ENCODE results near the gene TRAPPC4. TPM values are rescaled to one million over a fixed set of nuclear protein-coding genes. Genes with fewer than 3 reads are reported as not detected.
A peak's percentile ranks its signal among the peaks of the same experiment; 100 is the strongest.
"Not testable (repeated sequence)": the region's sequence is repeated elsewhere in the genome, so short reads cannot be mapped to it uniquely, and the experiment has no call there.

Gene TRAPPC4
- total and polyA plus RNA-seq, 2 of the 8 experiments (the other 6 are each of a cell fraction or from before 2014, with no cell fraction given), result 94.3 to 223 TPM

DNA sequence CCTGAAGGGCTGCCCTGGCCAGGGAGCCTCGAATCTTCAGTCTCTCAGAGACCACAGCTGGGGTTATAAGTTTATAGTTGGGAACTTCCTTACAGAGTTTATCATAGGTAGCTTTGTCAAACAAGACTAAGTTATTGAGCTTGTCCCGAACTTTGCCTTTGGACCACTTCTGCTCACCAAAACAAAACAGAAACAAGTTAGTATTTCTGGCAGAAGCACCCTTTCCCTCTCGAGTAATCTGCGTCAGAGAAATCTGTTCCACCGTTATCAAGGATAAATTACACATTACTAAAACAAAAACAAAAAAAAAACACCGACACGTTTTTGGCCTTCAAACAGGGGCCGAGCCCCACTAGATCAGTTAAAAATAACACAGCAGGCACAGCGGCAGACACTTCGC is 1.2 kb upstream of the TRAPPC4 start:
- H3K27me3 ChIP-seq (replicated peaks in 1 of 4; ENCODE audit: control insufficient read depth in 3 of 4, extremely low read depth in 1 of 4, insufficient read depth in 3 of 4, low read length in 3 of 4); H2BK120ac ChIP-seq (replicated peaks; ENCODE audit: low read depth, low read length); H2BK5ac ChIP-seq (ENCODE audit: low read depth, low read length); H3K4me1 ChIP-seq (replicated peaks in 1 of 4; ENCODE audit: control insufficient read depth in 3 of 4, insufficient read depth in 4 of 4, low read length in 3 of 4); H2AFZ ChIP-seq (ENCODE audit: low read length); H3K18ac ChIP-seq (ENCODE audit: extremely low read depth, low read length); H4K20me1 ChIP-seq (replicated peaks in 1 of 2; ENCODE audit: control insufficient read depth in 1 of 2, insufficient read depth in 2 of 2, low read length in 2 of 2); H3K79me1 ChIP-seq (ENCODE audit: low read depth, low read length); H4K8ac ChIP-seq (ENCODE audit: extremely low read depth, insufficient read depth, low read length); H3K23ac ChIP-seq (ENCODE audit: insufficient read length); H3K4ac ChIP-seq (replicated peaks; ENCODE audit: insufficient read length, low read depth, low read length); H2BK20ac ChIP-seq (ENCODE audit: low read length); FAIRE-seq; H2AK5ac ChIP-seq (ENCODE audit: low read depth, low read length); H3K14ac ChIP-seq (ENCODE audit: insufficient read length); H3K9me3 ChIP-seq (ENCODE audit: insufficient read depth in 2 of 2, low read depth in 1 of 2, low read length in 1 of 2); H2BK12ac ChIP-seq (ENCODE audit: low read depth, low read length); H4K91ac ChIP-seq (replicated peaks; ENCODE audit: insufficient read length, low read length); DNase-seq (ENCODE audit: low read depth in 1 of 2, low spot score in 2 of 2); H2BK15ac ChIP-seq (ENCODE audit: low read length); H3K23me2 ChIP-seq (ENCODE audit: low read depth, low read length); H3K56ac ChIP-seq (replicated peaks; ENCODE audit: insufficient read length, low read depth, low read length): not testable (repeated sequence)
- H3K4me2 ChIP-seq (ENCODE audit: insufficient read depth in 1 of 2, low read depth in 2 of 2, low read length in 2 of 2), result peak overlapping the region; percentile 68 to 75
- H4K5ac ChIP-seq (ENCODE audit: insufficient read length, low read depth, low read length), result peak overlapping the region; percentile 7
- WGBS, 2 experiments (ENCODE audit: extremely low coverage in 1 of 2, insufficient coverage in 1 of 2, insufficient read length in 1 of 2, insufficient replicate concordance in 2 of 2, low coverage in 1 of 2, low lambda C conversion rate in 2 of 2, missing lambda C conversion rate in 1 of 2), result 16% methylated on average over 10 of the region's 10 CpGs; no CpG with 5 or more reads in 1 of the 2 experiments
- H3K79me2 ChIP-seq (ENCODE audit: control insufficient read depth in 1 of 2, insufficient read depth in 2 of 2, low read length in 2 of 2), result peaks cover 15 to 52% of the 10 kb centered on the region in 2 experiments; a peak in 3 of 4 replicates
- H3K36me3 ChIP-seq (ENCODE audit: control insufficient read depth in 2 of 4, insufficient read depth in 4 of 4, low read length in 3 of 4), result peaks cover 29 to 58% (median 40%) of the 10 kb centered on the region in 4 experiments
- peak overlapping the region; percentile 84; the same call in 1 of the 2 replicates for H3K27ac ChIP-seq (ENCODE audit: low read depth, low read length)
- ChIA-PET POLR2A (ENCODE audit: partially characterized antibody) (interaction anchor here (0.7 to 18.5 kb wide), 7 partner anchors 10 to 104 kb away, joined by 3 to 264 read pairs (median 5); partner anchors contain the start of genes C2CD2L, CENATAC, DPAGT1 and SLC37A4), CTCF (ENCODE audit: partially characterized antibody) (interaction anchor here (0.6 to 3.0 kb wide), 3 partner anchors 10 to 425 kb away, joined by 3 to 12 read pairs (median 5); partner anchors contain the start of gene SLC37A4)
- H3K4me3 ChIP-seq (ENCODE audit: extremely low read depth in 1 of 4, insufficient read depth in 2 of 4, low read depth in 3 of 4, low read length in 4 of 4), result peak overlapping the region; percentile 93 to 99 (median 95)
- H3K9ac ChIP-seq (replicated peaks in 1 of 4; ENCODE audit: extremely low read depth in 1 of 4, low read depth in 3 of 4, low read length in 3 of 4), result peak overlapping the region; percentile 84 to 96 (median 94)
